H9 (cell line): ENCODE data around the gene FBXL14. TPM values are rescaled to one million over a fixed set of nuclear protein-coding genes. Genes with fewer than 3 reads are reported as not detected.

ENCODE experiments used
- DNase-seq: peaks from one replicate; pipeline ENCODE4 v3.0.0-alpha.2; 2017
- H2AFZ ChIP-seq: one replicate; pipeline ENCODE4 v1.6.1; 2013; ENCODE audit warnings: mild to moderate bottlenecking, low read length, control low read depth, moderate library complexity
- H2AK5ac ChIP-seq: 2 replicates; pipeline ENCODE4 v1.6.1; 2013; ENCODE audit warnings: low read length, control low read depth, mixed read lengths; ENCODE audit not compliant: insufficient read length
- H2BK120ac ChIP-seq: one replicate; pipeline ENCODE4 v1.6.1; 2013; ENCODE audit warnings: low read depth, mild to moderate bottlenecking, low read length, control low read depth, inconsistent platforms; ENCODE audit not compliant: poor library complexity, severe bottlenecking
- H2BK12ac ChIP-seq: 2 replicates; pipeline ENCODE4 v1.6.1; 2013; ENCODE audit warnings: low read length, control low read depth, mixed read lengths, low read depth; ENCODE audit not compliant: insufficient read length
- H2BK15ac ChIP-seq: 2 replicates; pipeline ENCODE4 v1.6.1; 2013; ENCODE audit warnings: low read depth, low read length, control low read depth
- H2BK20ac ChIP-seq: one replicate; pipeline ENCODE4 v1.6.1; 2013; ENCODE audit warnings: low read depth, mild to moderate bottlenecking, low read length, control low read depth, inconsistent platforms; ENCODE audit not compliant: poor library complexity, severe bottlenecking
- H2BK5ac ChIP-seq: 2 replicates; pipeline ENCODE4 v1.6.1; 2013; ENCODE audit warnings: low read length, control low read depth, mixed read lengths; ENCODE audit not compliant: insufficient read length
- H3K14ac ChIP-seq: 2 replicates; pipeline ENCODE4 v1.6.1; 2013; ENCODE audit warnings: low read length, control low read depth; ENCODE audit not compliant: insufficient read depth
- H3K18ac ChIP-seq: 2 replicates; pipeline ENCODE4 v1.6.1; 2013; ENCODE audit warnings: low read depth, mild to moderate bottlenecking, mixed read lengths, low read length, control low read depth; ENCODE audit not compliant: insufficient read length
- H3K23ac ChIP-seq: 2 replicates; pipeline ENCODE4 v1.6.1; 2013; ENCODE audit warnings: low read length, control low read depth, mixed read lengths, low read depth; ENCODE audit not compliant: insufficient read length
- H3K23me2 ChIP-seq: 2 replicates; pipeline ENCODE4 v1.6.1; 2013; ENCODE audit warnings: low read depth, mild to moderate bottlenecking, mixed read lengths, low read length, control low read depth; ENCODE audit not compliant: insufficient read length, poor library complexity, severe bottlenecking
- H3K27ac ChIP-seq: 2 replicates; pipeline ENCODE4 v1.5.1; 2013; ENCODE audit warnings: low read length, control low read depth, mixed read lengths, low read depth; ENCODE audit not compliant: insufficient read length
- H3K27me3 ChIP-seq: 2 replicates; pipeline ENCODE4 v1.6.1; 2013; ENCODE audit warnings: low read length, control low read depth, inconsistent platforms; ENCODE audit not compliant: insufficient read depth
- H3K4ac ChIP-seq: 2 replicates; pipeline ENCODE4 v1.6.1; 2013; ENCODE audit warnings: low read depth, mild to moderate bottlenecking, control low read depth, inconsistent platforms, low read length, moderate library complexity
- H3K4me1 ChIP-seq: 2 replicates; pipeline ENCODE4 v1.6.1; 2013; ENCODE audit warnings: low read length, control low read depth, inconsistent platforms; ENCODE audit not compliant: insufficient read depth
- H3K4me2 ChIP-seq: 2 replicates; pipeline ENCODE4 v1.6.1; 2013; ENCODE audit warnings: low read length, control low read depth, mixed read lengths; ENCODE audit not compliant: insufficient read length, insufficient read depth
- H3K56ac ChIP-seq: 2 replicates; pipeline ENCODE4 v1.6.1; 2013; ENCODE audit warnings: low read depth, mild to moderate bottlenecking, mixed read lengths, low read length, control low read depth; ENCODE audit not compliant: insufficient read length
- H3K79me1 ChIP-seq: 2 replicates; pipeline ENCODE4 v1.6.1; 2013; ENCODE audit warnings: low read depth, mild to moderate bottlenecking, moderate library complexity, low read length, control low read depth, inconsistent platforms; ENCODE audit not compliant: insufficient read depth, poor library complexity, severe bottlenecking
- H3K79me2 ChIP-seq: 2 replicates; pipeline ENCODE4 v1.6.1; 2013; ENCODE audit warnings: low read length, control low read depth, inconsistent platforms; ENCODE audit not compliant: insufficient read depth
- H3K9ac ChIP-seq: 2 replicates; pipeline ENCODE4 v1.6.1; 2013; ENCODE audit warnings: low read length, control low read depth, mixed read lengths; ENCODE audit not compliant: insufficient read length; ENCODE audit errors: extremely low read depth
- H3K9me3 ChIP-seq: one replicate; pipeline ENCODE4 v1.6.1; 2013; ENCODE audit warnings: low read depth, low read length, inconsistent platforms; ENCODE audit not compliant: control insufficient read depth
- H3T11ph ChIP-seq: one replicate; pipeline ENCODE4 v1.6.1; 2013; ENCODE audit warnings: mild to moderate bottlenecking, low read length, control low read depth, inconsistent platforms
- H4K20me1 ChIP-seq: one replicate; pipeline ENCODE4 v1.6.1; 2013; ENCODE audit not compliant: control insufficient read depth, insufficient read length, insufficient read depth
- H4K5ac ChIP-seq: 2 replicates; pipeline ENCODE4 v1.6.1; 2013; ENCODE audit warnings: low read depth, mild to moderate bottlenecking, mixed read lengths, low read length, control low read depth; ENCODE audit not compliant: insufficient read length
- H4K8ac ChIP-seq: replicated peaks from 2 replicates; pipeline ENCODE4 v1.6.1; 2013; ENCODE audit warnings: low read length, control low read depth, mixed read lengths, low read depth; ENCODE audit not compliant: insufficient read length
- H4K91ac ChIP-seq: 2 replicates; pipeline ENCODE4 v1.6.1; 2013; ENCODE audit warnings: low read depth, mild to moderate bottlenecking, moderate library complexity, mixed read lengths, low read length, control low read depth; ENCODE audit not compliant: insufficient read length
- H3K27ac Mint-ChIP-seq, 3 experiments: 2 replicates in 2 of 3; 3 replicates in 1 of 3; pipeline ENCODE4 v1.8.0; 2020 to 2021; ENCODE audit warnings: mixed read lengths in 3 of 3, mild to moderate bottlenecking in 1 of 3, moderate library complexity in 1 of 3
- H3K27me3 Mint-ChIP-seq: 2 replicates; pipeline ENCODE4 v1.8.0; 2021; ENCODE audit warnings: low read depth, mild to moderate bottlenecking, moderate library complexity, mixed read lengths
- H3K36me3 Mint-ChIP-seq, 3 experiments: 2 replicates in 2 of 3; 3 replicates in 1 of 3; pipeline ENCODE4 v1.8.0; 2020 to 2021; ENCODE audit warnings: low read depth in 3 of 3, mixed read lengths in 3 of 3; ENCODE audit not compliant: insufficient read depth in 1 of 3
- H3K4me1 Mint-ChIP-seq, 2 experiments: 2 replicates each; pipeline ENCODE4 v1.8.0; 2020; ENCODE audit warnings: mixed read lengths in 2 of 2
- H3K4me3 Mint-ChIP-seq, 2 experiments: 2 replicates in 1 of 2; 3 replicates in 1 of 2; pipeline ENCODE4 v1.8.0; 2020 to 2021; ENCODE audit warnings: mild to moderate bottlenecking in 2 of 2, mixed read lengths in 2 of 2, moderate library complexity in 1 of 2
- H3K9me3 Mint-ChIP-seq, 2 experiments: 2 replicates in 1 of 2; 3 replicates in 1 of 2; pipeline ENCODE4 v1.8.0; 2020; ENCODE audit warnings: mild to moderate bottlenecking in 2 of 2, mixed read lengths in 2 of 2, moderate library complexity in 1 of 2
- WGBS: extraction: QIAGEN DNeasy Blood & Tissue Kit; methylation state at CpG from one replicate; pipeline ENCODE4 v1.1.7; 2013; ENCODE audit warnings: missing lambda C conversion rate, low lambda C conversion rate, mixed read lengths; ENCODE audit not compliant: insufficient read length; ENCODE audit errors: extremely low coverage; 5-methylcytosine and 5-hydroxymethylcytosine counted together
- total RNA-seq: library from RNA; stranded (reverse); gene quantifications from 2 replicates; pipeline ENCODE4 v1.2.1, GENCODE V29; 2021
- TF ChIP-seq, protein P1 (sequence below): fragments of 200-600 bp; sonication (generic); conservative IDR thresholded peaks from 3 replicates; pipeline ENCODE4 v1.8.0; 2021; ENCODE audit warnings: antibody characterized with exemption, mild to moderate bottlenecking

FBXL14 gene
- total RNA-seq, 1 experiment from 2014 or later, result 15.6 TPM

DNA sequence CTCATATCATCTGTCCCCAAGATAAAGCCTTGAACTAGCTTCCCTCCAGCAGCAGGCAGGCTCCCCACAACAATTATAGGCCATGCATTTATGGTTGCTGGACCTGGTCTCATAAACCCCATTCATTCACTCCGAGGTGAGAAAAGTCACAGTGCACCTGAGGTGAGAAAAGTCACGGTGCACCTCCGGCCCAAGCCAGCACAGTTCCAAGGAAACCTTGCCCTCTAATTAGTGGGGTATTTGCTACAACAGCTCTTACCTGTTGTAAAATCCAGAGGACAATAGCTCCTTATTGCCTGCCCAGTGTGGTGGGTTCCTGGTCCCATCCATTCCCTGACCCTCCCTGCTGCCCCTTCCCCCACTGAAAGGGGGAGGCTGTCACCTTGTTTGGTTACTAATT, 65.6 kb downstream of the FBXL14 start:
- no peak overlapping the region for H2AFZ ChIP-seq
- no peaks in the 10 kb centered on the region for H3K79me2 ChIP-seq
- H3K18ac ChIP-seq, result no peak overlapping the region
- H3K27me3 Mint-ChIP-seq, result peaks cover 86% of the 10 kb centered on the region
- DNase-seq, result peak; percentile 20
- no peak overlapping the region for H3K14ac ChIP-seq
- H3K27ac ChIP-seq, result no peak overlapping the region
- peaks cover 0 to 2% (median 0%) of the 10 kb centered on the region in 3 experiments; a peak in 2 of 7 replicates for H3K36me3 Mint-ChIP-seq
- H2BK120ac ChIP-seq, result no peak overlapping the region
- no peak overlapping the region for H3K27ac Mint-ChIP-seq
- H3K56ac ChIP-seq, result no peak overlapping the region
- H3K4me3 Mint-ChIP-seq, result peak overlapping the region in 1 of 2 experiments; percentile 90; a peak in 1 of 5 replicates
- no peak overlapping the region for H3K9ac ChIP-seq
- H2BK15ac ChIP-seq, result no peak overlapping the region
- H3K4me1 Mint-ChIP-seq, result peaks cover 14 to 18% of the 10 kb centered on the region in 2 experiments
- H3K4ac ChIP-seq, result no peak overlapping the region
- no peak overlapping the region for H4K5ac ChIP-seq
- no peak overlapping the region for H2BK12ac ChIP-seq
- H4K20me1 ChIP-seq, result no peaks in the 10 kb centered on the region
- TF ChIP-seq, protein P1, sequence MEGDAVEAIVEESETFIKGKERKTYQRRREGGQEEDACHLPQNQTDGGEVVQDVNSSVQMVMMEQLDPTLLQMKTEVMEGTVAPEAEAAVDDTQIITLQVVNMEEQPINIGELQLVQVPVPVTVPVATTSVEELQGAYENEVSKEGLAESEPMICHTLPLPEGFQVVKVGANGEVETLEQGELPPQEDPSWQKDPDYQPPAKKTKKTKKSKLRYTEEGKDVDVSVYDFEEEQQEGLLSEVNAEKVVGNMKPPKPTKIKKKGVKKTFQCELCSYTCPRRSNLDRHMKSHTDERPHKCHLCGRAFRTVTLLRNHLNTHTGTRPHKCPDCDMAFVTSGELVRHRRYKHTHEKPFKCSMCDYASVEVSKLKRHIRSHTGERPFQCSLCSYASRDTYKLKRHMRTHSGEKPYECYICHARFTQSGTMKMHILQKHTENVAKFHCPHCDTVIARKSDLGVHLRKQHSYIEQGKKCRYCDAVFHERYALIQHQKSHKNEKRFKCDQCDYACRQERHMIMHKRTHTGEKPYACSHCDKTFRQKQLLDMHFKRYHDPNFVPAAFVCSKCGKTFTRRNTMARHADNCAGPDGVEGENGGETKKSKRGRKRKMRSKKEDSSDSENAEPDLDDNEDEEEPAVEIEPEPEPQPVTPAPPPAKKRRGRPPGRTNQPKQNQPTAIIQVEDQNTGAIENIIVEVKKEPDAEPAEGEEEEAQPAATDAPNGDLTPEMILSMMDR, result no peak
- H3K4me2 ChIP-seq, result no peak overlapping the region
- H4K8ac ChIP-seq, result no peak overlapping the region
- H2BK20ac ChIP-seq, result no peak overlapping the region
- WGBS, result no CpG with 5 or more reads among the region's 3 CpGs
- H3K27me3 ChIP-seq, result peaks cover 35% of the 10 kb centered on the region
- H2BK5ac ChIP-seq, result no peak overlapping the region
- no peak overlapping the region for H3K23ac ChIP-seq
- no peaks in the 10 kb centered on the region for H3K9me3 ChIP-seq
- H3T11ph ChIP-seq, result no peak overlapping the region
- H3K23me2 ChIP-seq, result peaks cover 11% of the 10 kb centered on the region
- peaks cover 0 to 2% of the 10 kb centered on the region in 2 experiments; a peak in 2 of 5 replicates for H3K9me3 Mint-ChIP-seq
- no peak overlapping the region for H4K91ac ChIP-seq
- H2AK5ac ChIP-seq, result no peak overlapping the region
- no peaks in the 10 kb centered on the region for H3K79me1 ChIP-seq
- H3K4me1 ChIP-seq, result peaks cover 4% of the 10 kb centered on the region; the same call in 1 of the 2 replicates
